Activated T-cell treated with anti-CD3 and anti-CD28 coated beads, Interleukin-2, amount 50 U/mL, for 72 hours (primary cell): ENCODE results near the gene SLC39A5. TPM values are rescaled to one million over a fixed set of nuclear protein-coding genes. Genes with fewer than 3 reads are reported as not detected.
A peak's percentile ranks its signal among the peaks of the same experiment; 100 is the strongest.
"Not testable (repeated sequence)": the region's sequence is repeated elsewhere in the genome, so short reads cannot be mapped to it uniquely, and the experiment has no call there.

Experiments used
- ATAC-seq, 2 donors: fragments of 150-1000 bp; cut with Tn5 transposase; replicated peaks in 1 of 2; 2 replicates each; pipeline ENCODE4 v1.10.0; 2021; ENCODE audit warnings: moderate library complexity in 2 of 2, mild to moderate bottlenecking in 1 of 2
- DNase-seq, 2 donors: peaks; one replicate each; pipeline ENCODE4 v3.0.0; 2021 to 2022; ENCODE audit warnings: mixed read lengths in 1 of 2
- H3K27ac Mint-ChIP-seq: one replicate; pipeline ENCODE4 v1.8.0; 2022; ENCODE audit warnings: mild to moderate bottlenecking, moderate library complexity, mixed read lengths
- H3K27me3 Mint-ChIP-seq: one replicate; pipeline ENCODE4 v1.8.0; 2022; ENCODE audit warnings: low read depth, mixed read lengths
- H3K36me3 Mint-ChIP-seq, 2 donors: one replicate each; pipeline ENCODE4 v1.8.0; 2022; ENCODE audit warnings: mixed read lengths in 2 of 2, mild to moderate bottlenecking in 1 of 2; ENCODE audit not compliant: insufficient read depth in 2 of 2
- H3K4me1 Mint-ChIP-seq: one replicate; pipeline ENCODE4 v1.8.0; 2022; ENCODE audit warnings: low read depth, mixed read lengths
- H3K4me3 Mint-ChIP-seq, 2 donors: one replicate each; pipeline ENCODE4 v1.8.0; 2022; ENCODE audit warnings: mild to moderate bottlenecking in 2 of 2, mixed read lengths in 2 of 2, moderate library complexity in 2 of 2
- H3K9me3 Mint-ChIP-seq, 2 donors: one replicate each; pipeline ENCODE4 v1.8.0; 2022; ENCODE audit warnings: mixed read lengths in 2 of 2
- total RNA-seq, 2 donors: library from RNA; stranded (reverse); gene quantifications; one replicate each; pipeline ENCODE4 v1.2.3, GENCODE V29; 2022

Gene SLC39A5
- total RNA-seq, 2 donors from 2014 or later = 0.44 to 1.1 TPM

GRCh38 chr12:56258068-56258819 lies 28.4 kb downstream of the SLC39A5 start, which contains the start of gene ANKRD52:
Gene ANKRD52, minus strand, starts transcription at chr12:56258384. Its CDS starts 115 bp downstream, at chr12:56258269.
- peak; percentile 87 to 91 for DNase-seq
- H3K9me3 Mint-ChIP-seq = no peaks in the 10 kb centered on the region
- peak; percentile 98 for ATAC-seq
- H3K4me1 Mint-ChIP-seq = peaks cover 27% of the 10 kb centered on the region
- peak within 1 kb of the TSS; percentile 92 for H3K4me3 Mint-ChIP-seq
- H3K27ac Mint-ChIP-seq = peak within 1 kb of the TSS; percentile 47
- peaks cover 0 to 8% of the 10 kb centered on the region in 2 donors for H3K36me3 Mint-ChIP-seq
- no peaks in the 10 kb centered on the region for H3K27me3 Mint-ChIP-seq

- Mint-ChIP-seq H3K4me3 (peak overlapping the region; percentile 92), H3K36me3 (peaks cover 0 to 7% of the 10 kb centered on the region in 2 donors), H3K9me3 (no peaks in the 10 kb centered on the region), H3K27ac (peak overlapping the region; percentile 47), H3K4me1 (peaks cover 27% of the 10 kb centered on the region), H3K27me3 (no peaks in the 10 kb centered on the region)
- ATAC-seq (no peak), DNase-seq (no peak)
Measured at GRCh38 chr12:56258820-56259183, 29.0 kb downstream of the SLC39A5 start.

GRCh38 chr12:56260380-56260779 lies 30.5 kb downstream of the SLC39A5 start:
- H3K4me3 Mint-ChIP-seq = no peak overlapping the region
- H3K36me3 Mint-ChIP-seq = peaks cover 0 to 3% of the 10 kb centered on the region in 2 donors
- H3K9me3 Mint-ChIP-seq = no peaks in the 10 kb centered on the region
- H3K27me3 Mint-ChIP-seq = no peaks in the 10 kb centered on the region
- DNase-seq (no peak), ATAC-seq (no peak)
- no peak overlapping the region for H3K27ac Mint-ChIP-seq
- H3K4me1 Mint-ChIP-seq = peaks cover 23% of the 10 kb centered on the region

GRCh38 chr12:56260921-56261320 lies 31.1 kb downstream of the SLC39A5 start:
- no peak overlapping the region for H3K27ac Mint-ChIP-seq
- H3K36me3 Mint-ChIP-seq = peaks cover 0 to 2% of the 10 kb centered on the region in 2 donors
- DNase-seq (no peak), ATAC-seq (no peak)
- H3K9me3 Mint-ChIP-seq = no peaks in the 10 kb centered on the region
- no peaks in the 10 kb centered on the region for H3K27me3 Mint-ChIP-seq
- peaks cover 21% of the 10 kb centered on the region for H3K4me1 Mint-ChIP-seq
- H3K4me3 Mint-ChIP-seq = no peak overlapping the region

GRCh38 chr12:56261503-56262232 lies 31.8 kb downstream of the SLC39A5 start:
- DNase-seq = no peak
- H3K27me3 Mint-ChIP-seq = no peaks in the 10 kb centered on the region
- ATAC-seq = no peak
- peaks cover 19% of the 10 kb centered on the region for H3K4me1 Mint-ChIP-seq
- no peaks in the 10 kb centered on the region for H3K9me3 Mint-ChIP-seq
- no peak overlapping the region for H3K4me3 Mint-ChIP-seq
- H3K27ac Mint-ChIP-seq = no peak overlapping the region
- H3K36me3 Mint-ChIP-seq = no peaks in the 10 kb centered on the region

GRCh38 chr12:56262955-56263354 lies 33.1 kb downstream of the SLC39A5 start:
- H3K36me3 Mint-ChIP-seq, H3K4me3 Mint-ChIP-seq, ATAC-seq, H3K27me3 Mint-ChIP-seq, H3K27ac Mint-ChIP-seq, H3K9me3 Mint-ChIP-seq: not testable (repeated sequence)
- peaks cover 19% of the 10 kb centered on the region for H3K4me1 Mint-ChIP-seq
- peak in 1 of 2 donors; percentile 14 for DNase-seq

- not testable (repeated sequence) for DNase-seq, H3K9me3 Mint-ChIP-seq, H3K36me3 Mint-ChIP-seq, ATAC-seq, H3K27me3 Mint-ChIP-seq
- H3K4me3 Mint-ChIP-seq = peak overlapping the region; percentile 97 to 98
- H3K27ac Mint-ChIP-seq = peak overlapping the region; percentile 95
- peaks cover 16% of the 10 kb centered on the region for H3K4me1 Mint-ChIP-seq
Measured at GRCh38 chr12:56266068-56266692, 36.3 kb downstream of the SLC39A5 start.

- peaks cover 3% of the 10 kb centered on the region in 2 donors for H3K36me3 Mint-ChIP-seq
- ATAC-seq = peak; percentile 91 to 93
- peak within 1 kb of the TSS; percentile 95 for H3K27ac Mint-ChIP-seq
- no peaks in the 10 kb centered on the region for H3K9me3 Mint-ChIP-seq
- no peaks in the 10 kb centered on the region for H3K27me3 Mint-ChIP-seq
- peak; percentile 89 to 90 for DNase-seq
- H3K4me3 Mint-ChIP-seq = peak within 1 kb of the TSS; percentile 97 to 98
- H3K4me1 Mint-ChIP-seq = peaks cover 16% of the 10 kb centered on the region
Measured at GRCh38 chr12:56266693-56267442, 37.0 kb downstream of the SLC39A5 start, which contains the start of gene COQ10A. Gene COQ10A, plus strand, starts transcription at chr12:56266942. Its CDS starts 177 bp downstream, at chr12:56267119.

GRCh38 chr12:56267443-56268071 lies 37.7 kb downstream of the SLC39A5 start:
- no peaks in the 10 kb centered on the region for H3K9me3 Mint-ChIP-seq
- H3K27me3 Mint-ChIP-seq = no peaks in the 10 kb centered on the region
- H3K27ac Mint-ChIP-seq = peak overlapping the region; percentile 67
- H3K36me3 Mint-ChIP-seq = peaks cover 3% of the 10 kb centered on the region in 2 donors
- peak overlapping the region; percentile 97 to 98 for H3K4me3 Mint-ChIP-seq
- H3K4me1 Mint-ChIP-seq = peaks cover 16% of the 10 kb centered on the region
- DNase-seq (no peak), ATAC-seq (no peak)

GRCh38 chr12:56271031-56271430 lies 41.2 kb downstream of the SLC39A5 start:
- H3K9me3 Mint-ChIP-seq = no peaks in the 10 kb centered on the region
- no peak overlapping the region for H3K4me3 Mint-ChIP-seq
- peaks cover 6 to 20% of the 10 kb centered on the region in 2 donors for H3K36me3 Mint-ChIP-seq
- H3K27ac Mint-ChIP-seq = peak overlapping the region; percentile 71
- ATAC-seq = no peak
- DNase-seq = no peak
- no peaks in the 10 kb centered on the region for H3K27me3 Mint-ChIP-seq
- peaks cover 16% of the 10 kb centered on the region for H3K4me1 Mint-ChIP-seq

GRCh38 chr12:56272468-56272867 lies 42.6 kb downstream of the SLC39A5 start:
- peaks cover 6 to 21% of the 10 kb centered on the region in 2 donors for H3K36me3 Mint-ChIP-seq
- not testable (repeated sequence) for DNase-seq, H3K4me1 Mint-ChIP-seq, H3K4me3 Mint-ChIP-seq, ATAC-seq, H3K9me3 Mint-ChIP-seq, H3K27ac Mint-ChIP-seq, H3K27me3 Mint-ChIP-seq

- DNase-seq = no peak
- Mint-ChIP-seq H3K4me3 (no peak overlapping the region), H3K9me3 (no peaks in the 10 kb centered on the region), H3K27ac (no peak overlapping the region), H3K36me3 (peaks cover 6 to 24% of the 10 kb centered on the region in 2 donors), H3K4me1 (no peaks in the 10 kb centered on the region), H3K27me3 (no peaks in the 10 kb centered on the region)
- ATAC-seq = no peak
Measured at GRCh38 chr12:56274299-56274698, 44.4 kb downstream of the SLC39A5 start.
